ENCODE data around the gene CACNA1D. TPM values are rescaled to one million over a fixed set of nuclear protein-coding genes. Genes with fewer than 3 reads are reported as not detected.

The CACNA1D gene
- total and polyA plus RNA-seq, 2 donors (not counting 3 experiments of a cell fraction or from before 2014, with no cell fraction given), result 0.06 TPM; not detected in 1

- no peaks in the 10 kb centered on the region for H3K27me3 ChIP-seq (ENCODE audit: control insufficient read depth in 2 of 2, insufficient read depth in 2 of 2, low read length in 2 of 2)
- no peak overlapping the region for H2AFZ ChIP-seq (ENCODE audit: low read depth, low read length)
- no peaks in the 10 kb centered on the region for H4K20me1 ChIP-seq (replicated peaks; ENCODE audit: control insufficient read depth, extremely low read depth, insufficient read depth, low read length)
- no peak overlapping the region for H3K9ac ChIP-seq (replicated peaks; ENCODE audit: extremely low read depth, insufficient read depth, low read length)
- intact Hi-C loops (cut with micrococcal nuclease) (loop anchor here (2.0 kb wide), 1 partner anchor 35 kb away; no protein-coding TSS in a partner anchor), dilution Hi-C loops (cut with MboI; ENCODE audit: extremely low pct_ligation_motif_present, low sequenced_read_pairs) (no loop called here)
- POLR2A ChIA-PET, result no interaction called here
- no peaks in the 10 kb centered on the region for H3K4me1 ChIP-seq (ENCODE audit: control insufficient read depth, extremely low read depth, insufficient read depth, low read length)
- H3K9me3 ChIP-seq (replicated peaks; ENCODE audit: control insufficient read depth, insufficient read depth, low read length), result no peaks in the 10 kb centered on the region
- FAIRE-seq, result no peak
- no peaks in the 10 kb centered on the region for H3K9me1 ChIP-seq (replicated peaks; ENCODE audit: control insufficient read depth, extremely low read depth, insufficient read depth, low read length)
- TF ChIP-seq POLR2A (IDR thresholded peaks at IDR 0.05; ENCODE audit: low read depth, low read length), result no peak
- TF ChIP-seq GATA2 (IDR thresholded peaks at IDR 0.05; ENCODE audit: insufficient read depth, insufficient read length, low read depth, low read length), result no peak
- no peak for TF ChIP-seq CTCF (IDR thresholded peaks at IDR 0.05; ENCODE audit: extremely low read depth in 1 of 2, insufficient read depth in 1 of 2, low read depth in 1 of 2, low read length in 2 of 2)
- no peak for TF ChIP-seq MAX (IDR thresholded peaks at IDR 0.05; ENCODE audit: insufficient read depth, insufficient read length)
- no peak for TF ChIP-seq MYC (IDR thresholded peaks at IDR 0.05; ENCODE audit: low read depth, low read length)
- no peak for TF ChIP-seq FOS (IDR thresholded peaks at IDR 0.05; ENCODE audit: borderline replicate concordance, insufficient read depth, low read length)
- TF ChIP-seq POLR2AphosphoS5 (IDR thresholded peaks at IDR 0.05; ENCODE audit: insufficient read depth, low read depth, low read length), result no peak
- no peak for TF ChIP-seq EZH2 (IDR thresholded peaks at IDR 0.05; ENCODE audit: borderline replicate concordance, low read depth, low read length, severe bottlenecking)
- TF ChIP-seq JUN (IDR thresholded peaks at IDR 0.05; ENCODE audit: borderline replicate concordance, insufficient read depth, insufficient read length, low read depth), result no peak
- H3K79me2 ChIP-seq (ENCODE audit: control insufficient read depth, insufficient read depth, low read length), result no peaks in the 10 kb centered on the region
- H3K36me3 ChIP-seq (ENCODE audit: control insufficient read depth in 2 of 2, extremely low read depth in 1 of 2, insufficient read depth in 2 of 2, low read length in 2 of 2), result no peaks in the 10 kb centered on the region
- CTCF ChIA-PET, result no interaction called here
- no peak for DNase-seq (ENCODE audit: low read depth, low spot score)
- no TSS peak for BruUV-seq (replicated peaks)
- H3K4me2 ChIP-seq (ENCODE audit: insufficient read depth, low read length), result no peak overlapping the region
- H3K27ac ChIP-seq (ENCODE audit: insufficient read depth, low read depth, low read length), result no peak overlapping the region
- no peak overlapping the region for H3K4me3 ChIP-seq (replicated peaks in 1 of 3; ENCODE audit: insufficient read depth in 1 of 3, low read depth in 1 of 3, low read length in 3 of 3)
Measured at GRCh38 chr3:53675942-53676341, 181.5 kb downstream of the CACNA1D start.
